Fibroblast of pulmonary artery (primary cell): ENCODE results near the gene TENM3.
"Not testable (repeated sequence)": the region's sequence is repeated elsewhere in the genome, so short reads cannot be mapped to it uniquely, and the experiment has no call there.

Experiments
- DNase-seq: peaks from one replicate; pipeline ENCODE4 v3.0.0-alpha.2; 2010; ENCODE audit warnings: low read depth
- H3K4me3 ChIP-seq: replicated peaks from 2 replicates; pipeline ENCODE4 v1.5.1; 2011; ENCODE audit warnings: low read depth, mild to moderate bottlenecking, control low read depth, low read length, moderate library complexity
- TF ChIP-seq, protein P1 (sequence below): IDR thresholded peaks from 2 replicates; pipeline ENCODE4 v1.5.1; 2011; ENCODE audit warnings: mild to moderate bottlenecking, control low read depth, low read length, inconsistent platforms; ENCODE audit errors: missing control alignments

The TENM3 gene

DNA sequence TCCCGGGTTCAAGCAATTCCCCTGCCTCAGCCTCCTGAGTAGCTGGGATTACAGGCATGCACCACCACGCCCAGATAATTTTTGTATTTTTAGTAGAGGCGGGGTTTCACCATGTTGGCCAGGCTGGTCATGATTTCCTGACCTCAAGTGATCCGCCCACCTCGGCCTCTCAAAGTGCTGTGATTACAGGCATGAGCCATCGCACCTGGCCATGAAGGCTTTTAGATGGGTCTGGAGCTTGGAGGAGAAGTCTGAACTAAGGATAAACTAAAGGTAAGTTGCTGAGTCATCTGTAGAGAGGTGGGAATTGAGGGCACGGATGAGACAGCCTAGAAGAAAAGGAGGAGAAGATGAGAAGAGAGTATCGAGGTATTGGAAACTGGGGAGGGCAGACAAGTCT, at the start of gene TENM3:
Gene TENM3 (plus strand): TSS at position 199 of the 400 bp plus-strand sequence. CDS start 80,619 bp downstream, outside the sequence.
- H3K4me3 ChIP-seq, DNase-seq: not testable (repeated sequence)

- TF ChIP-seq, protein P1, sequence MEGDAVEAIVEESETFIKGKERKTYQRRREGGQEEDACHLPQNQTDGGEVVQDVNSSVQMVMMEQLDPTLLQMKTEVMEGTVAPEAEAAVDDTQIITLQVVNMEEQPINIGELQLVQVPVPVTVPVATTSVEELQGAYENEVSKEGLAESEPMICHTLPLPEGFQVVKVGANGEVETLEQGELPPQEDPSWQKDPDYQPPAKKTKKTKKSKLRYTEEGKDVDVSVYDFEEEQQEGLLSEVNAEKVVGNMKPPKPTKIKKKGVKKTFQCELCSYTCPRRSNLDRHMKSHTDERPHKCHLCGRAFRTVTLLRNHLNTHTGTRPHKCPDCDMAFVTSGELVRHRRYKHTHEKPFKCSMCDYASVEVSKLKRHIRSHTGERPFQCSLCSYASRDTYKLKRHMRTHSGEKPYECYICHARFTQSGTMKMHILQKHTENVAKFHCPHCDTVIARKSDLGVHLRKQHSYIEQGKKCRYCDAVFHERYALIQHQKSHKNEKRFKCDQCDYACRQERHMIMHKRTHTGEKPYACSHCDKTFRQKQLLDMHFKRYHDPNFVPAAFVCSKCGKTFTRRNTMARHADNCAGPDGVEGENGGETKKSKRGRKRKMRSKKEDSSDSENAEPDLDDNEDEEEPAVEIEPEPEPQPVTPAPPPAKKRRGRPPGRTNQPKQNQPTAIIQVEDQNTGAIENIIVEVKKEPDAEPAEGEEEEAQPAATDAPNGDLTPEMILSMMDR = no peak
- no peak overlapping the region for H3K4me3 ChIP-seq
- DNase-seq = no peak
Measured at GRCh38 chr4:182194091-182194824, 48.9 kb upstream of the TENM3 start.

GRCh38 chr4:182197611-182198010, 45.6 kb upstream of the TENM3 start:
- no peak overlapping the region for H3K4me3 ChIP-seq
- DNase-seq = no peak
- TF ChIP-seq, protein P1 = no peak

DNA sequence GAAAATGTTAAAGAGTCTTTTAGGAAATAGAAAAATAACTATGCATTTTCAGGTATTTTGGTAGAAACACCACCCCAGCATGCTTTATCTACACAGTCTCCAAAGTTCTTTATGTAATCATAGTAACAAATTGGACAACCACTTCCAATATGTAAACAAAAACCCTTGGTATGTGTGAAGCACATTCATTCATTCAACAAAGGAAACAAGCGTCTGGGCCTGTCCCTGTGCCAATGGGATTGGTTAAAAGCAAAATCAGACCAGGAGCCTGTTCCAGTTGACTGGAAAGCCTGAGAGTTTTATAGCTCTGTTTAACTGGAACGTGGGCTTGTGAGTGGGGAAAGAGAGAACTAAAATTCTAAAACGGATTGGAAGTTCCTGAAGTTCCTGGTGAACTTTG, 41.3 kb upstream of the TENM3 start:
- TF ChIP-seq, protein P1 = no peak

GRCh38 chr4:182202650-182203049, 40.6 kb upstream of the TENM3 start:
- TF ChIP-seq, protein P1 = no peak
- no peak overlapping the region for H3K4me3 ChIP-seq

More for the DNA sequence above, 41.3 kb upstream of the TENM3 start:
- no peak for DNase-seq
- H3K4me3 ChIP-seq = no peak overlapping the region

GRCh38 chr4:182203872-182204411, 39.3 kb upstream of the TENM3 start:
- TF ChIP-seq, protein P1 = no peak
- H3K4me3 ChIP-seq = no peak overlapping the region
- peak; percentile 14 for DNase-seq

More at GRCh38 chr4:182202650-182203049, 40.6 kb upstream of the TENM3 start:
- no peak for DNase-seq

GRCh38 chr4:182205306-182205705, 37.9 kb upstream of the TENM3 start:
- TF ChIP-seq, protein P1 = no peak
- H3K4me3 ChIP-seq = no peak overlapping the region
- DNase-seq = no peak
